Endothelial cell of umbilical vein (primary cell): ENCODE results near the gene SRSF1. TPM values are rescaled to one million over a fixed set of nuclear protein-coding genes. Genes with fewer than 3 reads are reported as not detected.

Source experiments
- BruUV-seq: library from RNA; stranded (reverse); fragments of 400-500 nt; replicated peaks from 2 replicates; lab custom pipeline; 2021; lab: Mats Ljungman, UMichigan
- CTCF ChIA-PET: fragments of 300-600, 350-600 bp; sonication (Branson Sonifier 250); formaldehyde crosslinking; loops from one replicate; lab custom pipeline; 2021; ENCODE audit warnings: antibody characterized with exemption, inconsistent platforms; lab: Charles Lee
- POLR2A ChIA-PET: fragments of 300-600, 350-600 bp; sonication (Branson Sonifier 250); formaldehyde crosslinking; loops from one replicate; lab custom pipeline; 2021; ENCODE audit warnings: antibody characterized with exemption, inconsistent platforms; lab: Charles Lee
- DNase-seq: peaks from one replicate; pipeline ENCODE4 v3.0.0-alpha.2; 2011; ENCODE audit warnings: low read depth, low spot score
- FAIRE-seq: peaks from 2 replicates; lab custom pipeline; 2011; peaks lifted over from hg19 to GRCh38; lab: Jason Lieb, UNC
- H2AFZ ChIP-seq: 2 replicates; pipeline ENCODE4 v1.6.0; 2012; ENCODE audit warnings: low read depth, low read length, control low read depth, inconsistent platforms
- H3K27ac ChIP-seq: 2 replicates; pipeline ENCODE4 v1.5.1; 2011; ENCODE audit warnings: low read depth, mild to moderate bottlenecking, control low read depth, low read length, moderate library complexity; ENCODE audit not compliant: insufficient read depth
- H3K27me3 ChIP-seq, 2 experiments: 2 replicates each; pipeline versions ENCODE4 v1.6.0 to v1.6.1; 2011; ENCODE audit warnings: low read length in 2 of 2, mixed read lengths in 1 of 2; ENCODE audit not compliant: control insufficient read depth in 2 of 2, insufficient read depth in 2 of 2
- H3K36me3 ChIP-seq, 2 experiments: 2 replicates in 1 of 2; 3 replicates in 1 of 2; pipeline ENCODE4 v1.5.1; 2011; ENCODE audit warnings: low read length in 2 of 2, mild to moderate bottlenecking in 1 of 2, moderate library complexity in 1 of 2; ENCODE audit not compliant: control insufficient read depth in 2 of 2, insufficient read depth in 2 of 2; ENCODE audit errors: extremely low read depth in 1 of 2
- H3K4me1 ChIP-seq: 3 replicates; pipeline ENCODE4 v1.5.1; 2011; ENCODE audit warnings: mild to moderate bottlenecking, low read length; ENCODE audit not compliant: control insufficient read depth, insufficient read depth; ENCODE audit errors: extremely low read depth
- H3K4me2 ChIP-seq: 2 replicates; pipeline ENCODE4 v1.6.1; 2011; ENCODE audit warnings: low read length, control low read depth, mixed read lengths; ENCODE audit not compliant: insufficient read depth
- H3K4me3 ChIP-seq, 3 experiments: fragments of 200-600 bp in 1 of 3; sonication (generic), shearing (Covaris generic) in 1 of 3; replicated peaks in 1 of 3; 2 replicates each; pipeline ENCODE4 v1.5.1; 2011 to 2016; ENCODE audit warnings: control low read depth in 3 of 3, low read length in 3 of 3, mild to moderate bottlenecking in 2 of 3, inconsistent platforms in 1 of 3, low read depth in 1 of 3, moderate library complexity in 1 of 3; ENCODE audit not compliant: insufficient read depth in 1 of 3
- H3K79me2 ChIP-seq: 2 replicates; pipeline ENCODE4 v1.6.0; 2012; ENCODE audit warnings: low read length, inconsistent platforms; ENCODE audit not compliant: control insufficient read depth, insufficient read depth
- H3K9ac ChIP-seq: replicated peaks from 2 replicates; pipeline ENCODE3; 2011; ENCODE audit warnings: low read length, control low read depth; ENCODE audit not compliant: insufficient read depth; ENCODE audit errors: extremely low read depth
- H3K9me1 ChIP-seq: replicated peaks from 3 replicates; pipeline ENCODE4 v1.6.0; 2011; ENCODE audit warnings: mild to moderate bottlenecking, low read length; ENCODE audit not compliant: control insufficient read depth, insufficient read depth; ENCODE audit errors: extremely low read depth
- H3K9me3 ChIP-seq: replicated peaks from 2 replicates; pipeline ENCODE4 v1.5.1; 2012; ENCODE audit warnings: low read length, inconsistent platforms; ENCODE audit not compliant: control insufficient read depth, insufficient read depth
- H4K20me1 ChIP-seq: replicated peaks from 2 replicates; pipeline ENCODE3; 2011; ENCODE audit warnings: mild to moderate bottlenecking, low read length; ENCODE audit not compliant: control insufficient read depth, insufficient read depth; ENCODE audit errors: extremely low read depth
- CTCF ChIP-seq, 2 donors: IDR thresholded peaks; 1 replicate in 1 of 2; 2 replicates in 1 of 2; pipeline ENCODE4 v1.5.1; 2011; ENCODE audit warnings: low read length in 2 of 2, mild to moderate bottlenecking in 2 of 2, moderate library complexity in 2 of 2, control low read depth in 1 of 2, inconsistent platforms in 1 of 2, low read depth in 1 of 2; ENCODE audit not compliant: insufficient read depth in 1 of 2; ENCODE audit errors: extremely low read depth in 1 of 2
- EZH2 ChIP-seq: IDR thresholded peaks from 2 replicates; pipeline ENCODE4 v1.6.1; 2012; ENCODE audit warnings: borderline replicate concordance, low read depth, mild to moderate bottlenecking, moderate library complexity, low read length, inconsistent platforms; ENCODE audit not compliant: severe bottlenecking
- FOS ChIP-seq: IDR thresholded peaks from 2 replicates; pipeline ENCODE4 v1.6.1; 2011; ENCODE audit warnings: mild to moderate bottlenecking, low read length, moderate library complexity, borderline replicate concordance; ENCODE audit not compliant: insufficient read depth
- GATA2 ChIP-seq: IDR thresholded peaks from 2 replicates; pipeline ENCODE4 v1.7.0; 2011; ENCODE audit warnings: low read depth, mild to moderate bottlenecking, moderate library complexity, mixed read lengths, low read length; ENCODE audit not compliant: insufficient read length, insufficient read depth
- JUN ChIP-seq: IDR thresholded peaks from 2 replicates; pipeline ENCODE4 v1.6.1; 2011; ENCODE audit warnings: borderline replicate concordance, low read depth; ENCODE audit not compliant: insufficient read length, insufficient read depth
- MYC ChIP-seq: IDR thresholded peaks from one replicate; pipeline ENCODE4 v1.6.1; 2011; ENCODE audit warnings: mild to moderate bottlenecking, low read depth, low read length
- POLR2A ChIP-seq: IDR thresholded peaks from 2 replicates; pipeline ENCODE4 v1.6.1; 2012; ENCODE audit warnings: low read depth, mild to moderate bottlenecking, control low read depth, low read length
- POLR2AphosphoS5 ChIP-seq: IDR thresholded peaks from 2 replicates; pipeline ENCODE4 v1.6.1; 2012; ENCODE audit warnings: low read depth, mild to moderate bottlenecking, control low read depth, low read length, moderate library complexity; ENCODE audit not compliant: insufficient read depth
- dilution Hi-C: fragments of 300-500 bp; cut with MboI; formaldehyde crosslinking; loops from one replicate; pipeline ENCODE4 v1.15.0; 2019; ENCODE audit warnings: low sequenced_read_pairs; ENCODE audit not compliant: extremely low pct_ligation_motif_present
- intact Hi-C: fragments of 100-400 bp; cut with micrococcal nuclease; formaldehyde crosslinking; loops from one replicate; pipeline ENCODE4 v1.10.0; 2022
- polyA plus RNA-seq, 4 experiments: library from polyadenylated mRNA; depleted of rRNA in 3 of 4; stranded (reverse) in 3 of 4; unstranded in 1 of 4; fragments of >200 nt; gene quantifications; 2 replicates each; pipeline versions ENCODE4 v1.2.1 to v1.2.3, GENCODE V29; 2011 to 2012; ENCODE audit warnings: missing spikeins in 1 of 4
- total RNA-seq: library from RNA; stranded (reverse); gene quantifications from 2 replicates; pipeline ENCODE4 v1.2.3, GENCODE V29; 2021
- TF ChIP-seq, protein P1 (sequence below): IDR thresholded peaks from 2 replicates; pipeline ENCODE4 v1.6.1; 2011; ENCODE audit not compliant: insufficient read depth, insufficient read length

Gene SRSF1
- total and polyA plus RNA-seq, 2 donors (not counting 3 experiments of a cell fraction or from before 2014, with no cell fraction given): 133 to 316 TPM

GRCh38 chr17:57979076-57979475 lies 28.0 kb downstream of the SRSF1 start:
- H3K79me2 ChIP-seq: peaks cover 36% of the 10 kb centered on the region
- H3K4me3 ChIP-seq: no peak overlapping the region
- H3K9me3 ChIP-seq: no peaks in the 10 kb centered on the region
- CTCF ChIA-PET: interaction anchor here (1.2 to 1.3 kb wide), 2 partner anchors 12 to 20 kb away, joined by 3 read pairs; no protein-coding TSS in a partner anchor
- TF ChIP-seq MYC (no peak), CTCF (IDR thresholded peaks at IDR 0.05; ENCODE audit: extremely low read depth in 1 of 2, insufficient read depth in 1 of 2, low read depth in 1 of 2, low read length in 2 of 2) (no peak), GATA2 (no peak), POLR2AphosphoS5 (no peak), FOS (no peak), EZH2 (no peak), POLR2A (no peak), JUN (no peak)
- TF ChIP-seq, protein P1, sequence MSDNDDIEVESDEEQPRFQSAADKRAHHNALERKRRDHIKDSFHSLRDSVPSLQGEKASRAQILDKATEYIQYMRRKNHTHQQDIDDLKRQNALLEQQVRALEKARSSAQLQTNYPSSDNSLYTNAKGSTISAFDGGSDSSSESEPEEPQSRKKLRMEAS: no peak
- H4K20me1 ChIP-seq: no peaks in the 10 kb centered on the region
- H3K4me2 ChIP-seq: no peak overlapping the region
- POLR2A ChIA-PET: no interaction called here
- no peak for FAIRE-seq
- H3K27ac ChIP-seq: no peak overlapping the region
- H3K9ac ChIP-seq: no peak overlapping the region
- intact Hi-C loops: no loop called here
- H3K9me1 ChIP-seq: no peaks in the 10 kb centered on the region
- no TSS peak for BruUV-seq
- no peaks in the 10 kb centered on the region for H3K4me1 ChIP-seq
- H2AFZ ChIP-seq: no peak overlapping the region
- no peaks in the 10 kb centered on the region for H3K27me3 ChIP-seq
- dilution Hi-C loops: loop anchor here (25.0 kb wide), 1 partner anchor 117 kb away; the partner anchor contains the start of gene MRPS23
- no peak for DNase-seq
- H3K36me3 ChIP-seq: peaks cover 22 to 27% of the 10 kb centered on the region in 2 experiments
